Astrocyte (in vitro differentiated cells and primary cell): ENCODE data around the gene PCED1A. TPM values are rescaled to one million over a fixed set of nuclear protein-coding genes. Genes with fewer than 3 reads are reported as not detected.

Experiments used
- DNase-seq: peaks from one replicate; pipeline ENCODE4 v3.0.0-alpha.2; 2010; ENCODE audit warnings: low read depth
- FAIRE-seq: peaks from 2 replicates; lab custom pipeline; 2011; peaks lifted over from hg19 to GRCh38; lab: Jason Lieb, UNC
- H2AFZ ChIP-seq: 2 replicates; pipeline ENCODE4 v1.6.0; 2012; ENCODE audit warnings: low read depth, low read length, inconsistent platforms
- H3K27ac ChIP-seq: 2 replicates; pipeline ENCODE4 v1.5.1; 2011; ENCODE audit warnings: low read depth, low read length, inconsistent platforms
- H3K27me3 ChIP-seq: 2 replicates; pipeline ENCODE4 v1.6.0; 2011; ENCODE audit warnings: low read length, inconsistent platforms; ENCODE audit not compliant: insufficient read depth
- H3K36me3 ChIP-seq: 2 replicates; pipeline ENCODE4 v1.5.1; 2011; ENCODE audit warnings: low read length, inconsistent platforms; ENCODE audit not compliant: insufficient read depth
- H3K4me1 ChIP-seq: 2 replicates; pipeline ENCODE4 v1.5.1; 2011; ENCODE audit warnings: low read length, inconsistent platforms; ENCODE audit not compliant: insufficient read depth
- H3K4me2 ChIP-seq: 2 replicates; pipeline ENCODE4 v1.6.0; 2012; ENCODE audit warnings: low read length, inconsistent platforms
- H3K4me3 ChIP-seq: 2 replicates; pipeline ENCODE4 v1.5.1; 2011; ENCODE audit warnings: low read depth, mild to moderate bottlenecking, low read length, inconsistent platforms; ENCODE audit not compliant: insufficient read depth
- H3K79me2 ChIP-seq: 2 replicates; pipeline ENCODE4 v1.6.0; 2012; ENCODE audit warnings: mild to moderate bottlenecking, low read length, inconsistent platforms; ENCODE audit not compliant: insufficient read depth
- H3K9ac ChIP-seq: 2 replicates; pipeline ENCODE4 v1.6.0; 2012; ENCODE audit warnings: mild to moderate bottlenecking, low read length, inconsistent platforms
- H3K9me3 ChIP-seq: 2 replicates; pipeline ENCODE4 v1.5.1; 2012; ENCODE audit warnings: low read depth, mild to moderate bottlenecking, low read length, inconsistent platforms; ENCODE audit not compliant: insufficient read depth
- H4K20me1 ChIP-seq: 2 replicates; pipeline ENCODE4 v1.6.0; 2012; ENCODE audit warnings: low read length, inconsistent platforms; ENCODE audit not compliant: insufficient read depth
- H3K27ac Mint-ChIP-seq: one replicate; pipeline ENCODE4 v1.8.0; 2021; ENCODE audit warnings: mild to moderate bottlenecking, mixed read lengths; ENCODE audit not compliant: unreplicated experiment
- H3K27me3 Mint-ChIP-seq: one replicate; pipeline ENCODE4 v1.8.0; 2021; ENCODE audit warnings: low read depth, mixed read lengths; ENCODE audit not compliant: unreplicated experiment
- H3K36me3 Mint-ChIP-seq: one replicate; pipeline ENCODE4 v1.8.0; 2021; ENCODE audit warnings: low read depth, mixed read lengths; ENCODE audit not compliant: unreplicated experiment
- H3K4me1 Mint-ChIP-seq: one replicate; pipeline ENCODE4 v1.8.0; 2021; ENCODE audit warnings: low read depth, mixed read lengths; ENCODE audit not compliant: unreplicated experiment
- H3K4me3 Mint-ChIP-seq: one replicate; pipeline ENCODE4 v1.8.0; 2021; ENCODE audit warnings: mild to moderate bottlenecking, moderate library complexity, mixed read lengths; ENCODE audit not compliant: unreplicated experiment
- H3K9me3 Mint-ChIP-seq: one replicate; pipeline ENCODE4 v1.8.0; 2021; ENCODE audit warnings: mild to moderate bottlenecking, mixed read lengths; ENCODE audit not compliant: unreplicated experiment
- EZH2 ChIP-seq: IDR thresholded peaks from 2 replicates; pipeline ENCODE4 v1.6.1; 2012; ENCODE audit warnings: mild to moderate bottlenecking, low read length, inconsistent platforms; ENCODE audit not compliant: insufficient read depth
- total RNA-seq: library from RNA; stranded (reverse); gene quantifications from 2 replicates; pipeline ENCODE4 v1.2.1, GENCODE V29; 2021
- TF ChIP-seq, protein P1 (sequence below): IDR thresholded peaks from 2 replicates; pipeline ENCODE4 v1.5.1; 2011; ENCODE audit warnings: low read depth, mild to moderate bottlenecking, inconsistent platforms, low read length, moderate library complexity; ENCODE audit not compliant: insufficient read depth

Gene PCED1A
- total RNA-seq, 1 donor from 2014 or later, result 17.2 TPM

DNA sequence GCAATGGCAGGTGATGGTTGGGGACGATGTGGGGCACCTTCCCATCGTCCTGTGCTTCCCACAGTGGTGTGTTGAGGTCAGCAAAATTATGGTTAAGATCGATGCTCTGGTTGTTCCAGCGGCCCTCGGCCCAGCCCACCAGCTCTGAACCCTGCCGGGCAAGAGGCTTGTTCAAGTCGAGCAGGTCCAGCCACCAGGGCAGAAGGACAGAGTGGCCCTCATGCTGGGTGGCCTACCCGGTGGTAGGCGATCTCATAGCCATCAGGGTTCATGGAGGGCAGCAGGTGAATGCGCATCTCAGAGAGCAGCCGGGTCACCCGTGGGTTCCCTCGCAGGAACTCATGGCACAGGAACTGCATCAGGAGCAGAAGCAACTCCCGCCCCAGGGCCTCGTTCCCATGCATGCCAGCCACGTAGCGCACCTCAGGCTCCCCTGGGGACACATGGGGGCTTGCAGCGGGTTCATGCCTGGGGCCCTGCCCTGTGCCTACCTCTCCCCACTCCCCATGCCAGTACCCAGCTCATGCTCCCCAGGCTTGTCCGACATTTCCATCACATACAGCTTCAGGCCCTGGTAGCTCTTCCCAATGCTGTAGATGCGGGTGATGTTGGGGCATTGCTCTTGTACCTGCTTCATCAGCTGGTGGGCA lies 44.3 kb downstream of the PCED1A start:
- H3K27me3 ChIP-seq, result peaks cover 30% of the 10 kb centered on the region
- Mint-ChIP-seq H3K27me3 (peaks cover 47% of the 10 kb centered on the region), H3K36me3 (peaks cover 3% of the 10 kb centered on the region), H3K9me3 (peaks cover 3% of the 10 kb centered on the region), H3K4me3 (no peak overlapping the region), H3K27ac (no peak overlapping the region), H3K4me1 (peaks cover 3% of the 10 kb centered on the region)
- H3K4me3 ChIP-seq, result no peak overlapping the region
- no peak overlapping the region for H3K4me2 ChIP-seq
- H3K9me3 ChIP-seq, result peaks cover 4% of the 10 kb centered on the region
- FAIRE-seq (no peak), DNase-seq (no peak)
- H3K27ac ChIP-seq, result no peak overlapping the region
- peaks cover 8% of the 10 kb centered on the region for H3K4me1 ChIP-seq
- no peak for TF ChIP-seq EZH2
- TF ChIP-seq, protein P1, sequence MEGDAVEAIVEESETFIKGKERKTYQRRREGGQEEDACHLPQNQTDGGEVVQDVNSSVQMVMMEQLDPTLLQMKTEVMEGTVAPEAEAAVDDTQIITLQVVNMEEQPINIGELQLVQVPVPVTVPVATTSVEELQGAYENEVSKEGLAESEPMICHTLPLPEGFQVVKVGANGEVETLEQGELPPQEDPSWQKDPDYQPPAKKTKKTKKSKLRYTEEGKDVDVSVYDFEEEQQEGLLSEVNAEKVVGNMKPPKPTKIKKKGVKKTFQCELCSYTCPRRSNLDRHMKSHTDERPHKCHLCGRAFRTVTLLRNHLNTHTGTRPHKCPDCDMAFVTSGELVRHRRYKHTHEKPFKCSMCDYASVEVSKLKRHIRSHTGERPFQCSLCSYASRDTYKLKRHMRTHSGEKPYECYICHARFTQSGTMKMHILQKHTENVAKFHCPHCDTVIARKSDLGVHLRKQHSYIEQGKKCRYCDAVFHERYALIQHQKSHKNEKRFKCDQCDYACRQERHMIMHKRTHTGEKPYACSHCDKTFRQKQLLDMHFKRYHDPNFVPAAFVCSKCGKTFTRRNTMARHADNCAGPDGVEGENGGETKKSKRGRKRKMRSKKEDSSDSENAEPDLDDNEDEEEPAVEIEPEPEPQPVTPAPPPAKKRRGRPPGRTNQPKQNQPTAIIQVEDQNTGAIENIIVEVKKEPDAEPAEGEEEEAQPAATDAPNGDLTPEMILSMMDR, result no peak
- H2AFZ ChIP-seq, result no peak overlapping the region
- H4K20me1 ChIP-seq, result no peaks in the 10 kb centered on the region
- H3K9ac ChIP-seq, result no peak overlapping the region
- H3K36me3 ChIP-seq, result no peaks in the 10 kb centered on the region
- no peaks in the 10 kb centered on the region for H3K79me2 ChIP-seq

DNA sequence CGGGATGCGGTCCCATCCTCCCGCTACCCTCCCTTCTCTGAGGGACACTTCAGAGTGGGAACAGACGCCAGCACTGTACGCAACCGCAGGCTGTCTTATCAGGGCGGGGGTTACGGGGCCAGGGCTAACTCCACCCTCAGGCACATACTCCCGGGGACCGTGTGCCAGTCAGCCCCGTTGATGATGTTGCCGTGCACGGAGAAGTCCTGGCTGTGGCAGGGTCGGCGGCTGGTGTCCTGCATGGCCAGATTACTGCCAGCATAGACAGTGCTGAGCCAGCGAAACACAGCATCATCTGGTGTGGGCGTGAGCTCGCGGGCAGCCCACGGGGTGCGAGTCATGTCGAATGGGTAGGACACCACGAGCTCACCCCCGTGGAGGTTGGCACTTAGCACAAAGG lies 45.0 kb downstream of the PCED1A start:
- no peak for FAIRE-seq
- DNase-seq, result no peak
- Histone ChIP-seq H4K20me1 (no peaks in the 10 kb centered on the region), H3K27me3 (peaks cover 24% of the 10 kb centered on the region), H2AFZ (no peak overlapping the region), H3K79me2 (no peaks in the 10 kb centered on the region), H3K36me3 (no peaks in the 10 kb centered on the region), H3K4me2 (no peak overlapping the region), H3K9ac (no peak overlapping the region), H3K4me1 (peaks cover 8% of the 10 kb centered on the region), H3K9me3 (no peaks in the 10 kb centered on the region), H3K4me3 (no peak overlapping the region), H3K27ac (no peak overlapping the region)
- H3K36me3 Mint-ChIP-seq, result peaks cover 3% of the 10 kb centered on the region
- H3K27me3 Mint-ChIP-seq, result peaks cover 46% of the 10 kb centered on the region
- peaks cover 3% of the 10 kb centered on the region for H3K4me1 Mint-ChIP-seq
- no peak overlapping the region for H3K4me3 Mint-ChIP-seq
- TF ChIP-seq, protein P1, result no peak
- no peak for TF ChIP-seq EZH2
- H3K27ac Mint-ChIP-seq, result no peak overlapping the region
- no peaks in the 10 kb centered on the region for H3K9me3 Mint-ChIP-seq

DNA sequence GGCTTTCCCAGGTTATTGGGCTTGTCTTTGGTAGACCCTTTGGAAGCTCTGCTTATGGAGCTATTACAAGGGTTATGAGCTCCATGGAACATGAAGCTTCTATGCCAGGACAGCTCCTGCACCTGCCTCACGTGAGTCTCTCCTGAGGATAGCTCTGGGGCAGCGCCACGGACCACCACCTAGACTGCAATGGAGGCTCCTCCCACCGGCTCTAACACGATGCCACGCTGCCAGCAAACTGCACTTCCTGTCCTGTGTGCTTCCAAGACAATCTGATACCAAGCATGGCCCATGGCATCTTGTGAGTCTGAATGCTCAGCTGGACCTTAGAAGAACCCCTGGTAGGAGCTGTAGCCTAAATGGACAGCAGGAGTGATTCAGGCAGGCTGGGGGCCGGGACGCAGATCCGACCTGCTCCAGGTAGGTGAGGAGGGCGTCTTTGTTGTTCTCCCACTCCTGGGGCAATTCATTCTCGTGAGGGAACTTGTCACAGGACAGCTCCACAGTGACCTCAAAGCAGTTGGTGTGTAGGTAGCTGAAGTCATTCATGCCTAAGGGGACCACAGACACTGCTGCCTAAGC lies 45.5 kb downstream of the PCED1A start:
- no peaks in the 10 kb centered on the region for H3K36me3 ChIP-seq
- no peaks in the 10 kb centered on the region for H3K79me2 ChIP-seq
- H3K4me1 ChIP-seq, result peaks cover 4% of the 10 kb centered on the region
- TF ChIP-seq, protein P1, result no peak
- Mint-ChIP-seq H3K4me1 (peaks cover 2% of the 10 kb centered on the region), H3K36me3 (peaks cover 3% of the 10 kb centered on the region), H3K27me3 (peaks cover 44% of the 10 kb centered on the region), H3K9me3 (no peaks in the 10 kb centered on the region), H3K4me3 (no peak overlapping the region), H3K27ac (no peak overlapping the region)
- no peak for DNase-seq
- no peaks in the 10 kb centered on the region for H4K20me1 ChIP-seq
- no peak overlapping the region for H3K4me2 ChIP-seq
- H3K27me3 ChIP-seq, result peaks cover 22% of the 10 kb centered on the region
- H3K9me3 ChIP-seq, result no peaks in the 10 kb centered on the region
- no peak overlapping the region for H3K4me3 ChIP-seq
- no peak overlapping the region for H2AFZ ChIP-seq
- no peak overlapping the region for H3K9ac ChIP-seq
- FAIRE-seq, result no peak
- H3K27ac ChIP-seq, result no peak overlapping the region
